GM10266 (cell line): ENCODE results near the gene CCR4.

Experiments used
- DNase-seq: peaks from one replicate; pipeline ENCODE4 v3.0.0; 2012; ENCODE audit errors: extremely low spot score
- CTCF ChIP-seq: IDR thresholded peaks from 2 replicates; pipeline ENCODE4 v1.5.1; 2012; ENCODE audit warnings: mild to moderate bottlenecking, low read depth; ENCODE audit not compliant: control insufficient read depth, insufficient read depth; ENCODE audit errors: missing control alignments

Gene CCR4

GRCh38 chr3:32954506-32954905, 3.1 kb downstream of the CCR4 start:
- TF ChIP-seq CTCF, result no peak

GRCh38 chr3:32956750-32957570, 5.5 kb downstream of the CCR4 start:
- DNase-seq, result no peak
- TF ChIP-seq CTCF, result no peak

More at GRCh38 chr3:32954506-32954905, 3.1 kb downstream of the CCR4 start:
- no peak for DNase-seq

GRCh38 chr3:32958509-32958908, 7.1 kb downstream of the CCR4 start:
- no peak for DNase-seq
- TF ChIP-seq CTCF, result no peak

GRCh38 chr3:32959371-32959770, 7.9 kb downstream of the CCR4 start:
- no peak for TF ChIP-seq CTCF
- DNase-seq, result no peak

- DNase-seq, result no peak
- no peak for TF ChIP-seq CTCF
Observed at GRCh38 chr3:32960404-32961170, 9.1 kb downstream of the CCR4 start.

- no peak for TF ChIP-seq CTCF
- no peak for DNase-seq
Observed at GRCh38 chr3:32961189-32961715, 9.8 kb downstream of the CCR4 start.
